GM19463 (cell line): Measurements from ENCODE around the gene ROR2.
"Not testable (repeated sequence)": the region's sequence is repeated elsewhere in the genome, so short reads cannot be mapped to it uniquely, and the experiment has no call there.

Experiments used
- ATAC-seq: cut with Tn5 transposase; IDR thresholded peaks from one replicate; pipeline ENCODE4 v1.9.1; 2021; ENCODE audit warnings: mild to moderate bottlenecking, moderate library complexity; ENCODE audit not compliant: unreplicated experiment

ROR2 gene

GRCh38 chr9:91803970-91804752, 145.9 kb downstream of the ROR2 start:
- ATAC-seq = no peak

- ATAC-seq = no peak
Observed at GRCh38 chr9:91803151-91803940, 146.7 kb downstream of the ROR2 start.

GRCh38 chr9:91802391-91802790, 147.6 kb downstream of the ROR2 start:
- no peak for ATAC-seq

- ATAC-seq = no peak
Observed at GRCh38 chr9:91800473-91801030, 149.5 kb downstream of the ROR2 start.

GRCh38 chr9:91799113-91799744, 150.8 kb downstream of the ROR2 start:
- ATAC-seq = no peak

GRCh38 chr9:91798273-91799112, 151.5 kb downstream of the ROR2 start:
- not testable (repeated sequence) for ATAC-seq

GRCh38 chr9:91797517-91797916, 152.5 kb downstream of the ROR2 start:
- not testable (repeated sequence) for ATAC-seq

GRCh38 chr9:91796516-91796915, 153.5 kb downstream of the ROR2 start:
- ATAC-seq = not testable (repeated sequence)

GRCh38 chr9:91795598-91796241, 154.3 kb downstream of the ROR2 start:
- no peak for ATAC-seq

- ATAC-seq = not testable (repeated sequence)
Observed at GRCh38 chr9:91793371-91793770, 156.7 kb downstream of the ROR2 start.

- ATAC-seq = no peak
Observed at GRCh38 chr9:91790917-91791316, 159.1 kb downstream of the ROR2 start.

GRCh38 chr9:91789941-91790340, 160.1 kb downstream of the ROR2 start:
- ATAC-seq = no peak

- ATAC-seq = no peak
Observed at GRCh38 chr9:91787931-91788330, 162.1 kb downstream of the ROR2 start.

GRCh38 chr9:91786132-91786896, 163.7 kb downstream of the ROR2 start:
- ATAC-seq = no peak

GRCh38 chr9:91785447-91785842, 164.6 kb downstream of the ROR2 start:
- ATAC-seq = no peak

GRCh38 chr9:91784673-91785446, 165.2 kb downstream of the ROR2 start:
- no peak for ATAC-seq

- ATAC-seq = no peak
Observed at GRCh38 chr9:91783876-91784672, 166.0 kb downstream of the ROR2 start.

GRCh38 chr9:91783411-91783810, 166.6 kb downstream of the ROR2 start:
- no peak for ATAC-seq
